ENCODE data around the gene NNMT.
"Not testable (repeated sequence)": the region's sequence is repeated elsewhere in the genome, so short reads cannot be mapped to it uniquely, and the experiment has no call there.

The NNMT gene

GRCh38 chr11:114311946-114312345 lies 15.7 kb downstream of the NNMT start:
- no peak for DNase-seq

GRCh38 chr11:114314096-114314495 lies 17.9 kb downstream of the NNMT start:
- no peak for DNase-seq

- DNase-seq = no peak
Measured at GRCh38 chr11:114315749-114316368, 19.7 kb downstream of the NNMT start.

- DNase-seq = peak; percentile 67
Measured at GRCh38 chr11:114316980-114317786, 21.0 kb downstream of the NNMT start.

GRCh38 chr11:114317787-114318137 lies 21.6 kb downstream of the NNMT start:
- peak; percentile 64 for DNase-seq

GRCh38 chr11:114318361-114318760 lies 22.2 kb downstream of the NNMT start:
- no peak for DNase-seq

- no peak for DNase-seq
Measured at GRCh38 chr11:114319716-114320328, 23.6 kb downstream of the NNMT start.

- peak; percentile 86 for DNase-seq
Measured at GRCh38 chr11:114321621-114322257, 25.5 kb downstream of the NNMT start.

GRCh38 chr11:114322934-114323333 lies 26.7 kb downstream of the NNMT start:
- DNase-seq = no peak

GRCh38 chr11:114326151-114326550 lies 30.0 kb downstream of the NNMT start:
- no peak for DNase-seq

- no peak for DNase-seq
Measured at GRCh38 chr11:114326776-114327175, 30.6 kb downstream of the NNMT start.

GRCh38 chr11:114330373-114330772 lies 34.2 kb downstream of the NNMT start:
- DNase-seq = no peak

- DNase-seq = peak; percentile 76
Measured at GRCh38 chr11:114340311-114341131, 44.3 kb downstream of the NNMT start.

- DNase-seq = not testable (repeated sequence)
Measured at GRCh38 chr11:114341667-114342066, 45.5 kb downstream of the NNMT start.

GRCh38 chr11:114342476-114342875 lies 46.3 kb downstream of the NNMT start:
- DNase-seq = no peak

- DNase-seq = no peak
Measured at GRCh38 chr11:114343020-114343419, 46.8 kb downstream of the NNMT start.

- DNase-seq = no peak
Measured at GRCh38 chr11:114343493-114343892, 47.3 kb downstream of the NNMT start.

GRCh38 chr11:114344494-114344893 lies 48.3 kb downstream of the NNMT start:
- no peak for DNase-seq

GRCh38 chr11:114345575-114346222 lies 49.5 kb downstream of the NNMT start:
- no peak for DNase-seq

- no peak for DNase-seq
Measured at GRCh38 chr11:114346709-114347141, 50.5 kb downstream of the NNMT start.

GRCh38 chr11:114348200-114349191 lies 52.3 kb downstream of the NNMT start:
- peak; percentile 78 for DNase-seq
